NCI-H2081 treated with DMSO at 0.1 percent for 48 hours (cell line): ENCODE measurements around the gene ADD2.

Experiments used
- DNase-seq: peaks from one replicate; lab custom pipeline; 2025; lab: John Stamatoyannopoulos, UW

Gene ADD2

DNA sequence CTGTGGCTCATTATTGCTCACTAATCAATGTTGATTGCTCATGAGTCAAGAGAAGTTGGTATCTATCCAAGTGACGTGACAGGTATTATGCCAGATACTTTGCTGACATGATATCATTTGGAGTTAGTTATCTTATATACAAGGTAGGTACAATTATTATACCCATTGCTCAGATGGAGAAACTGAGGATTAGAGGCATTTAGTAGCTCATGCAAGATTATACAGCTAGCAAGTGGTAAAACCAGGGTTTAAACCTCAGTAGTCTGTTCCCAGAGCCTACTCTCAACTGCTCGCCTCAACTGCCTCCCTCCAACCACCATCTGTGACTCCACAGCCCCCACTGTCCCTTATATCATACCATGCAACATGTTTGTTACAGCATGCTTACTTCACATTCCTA lies 16.3 kb upstream of the ADD2 start:
- DNase-seq = no peak

DNA sequence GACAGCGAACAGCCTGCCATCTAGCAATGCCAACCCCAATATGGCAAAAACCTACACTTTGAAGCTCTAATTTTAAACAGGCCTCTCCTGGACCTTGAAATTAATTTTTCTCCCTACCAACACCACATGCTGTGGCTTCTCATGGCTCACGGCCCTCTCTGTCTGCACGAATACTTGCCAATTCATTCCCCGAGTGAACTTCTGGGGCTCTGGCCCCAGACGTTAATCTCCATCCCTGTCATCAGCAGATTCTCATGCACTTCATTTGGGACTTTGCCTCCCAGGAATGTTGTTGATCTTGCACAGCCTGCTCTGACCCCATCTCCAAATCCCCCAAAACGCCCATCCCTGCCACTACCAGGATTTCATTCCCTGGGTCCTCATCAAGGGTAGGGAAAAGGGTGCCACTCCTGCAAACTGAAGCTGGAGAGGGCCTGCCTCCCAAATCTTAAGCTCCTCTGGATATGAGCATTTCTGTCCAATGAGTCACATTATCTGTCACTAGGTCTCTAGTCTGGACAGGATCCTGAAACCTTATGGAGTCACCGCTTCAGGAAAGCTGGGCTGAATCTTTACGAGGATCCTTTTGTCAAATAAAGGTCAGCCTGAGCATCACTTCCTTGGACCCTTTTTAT lies 12.0 kb upstream of the ADD2 start:
- no peak for DNase-seq

- no peak for DNase-seq
These were observed 11.5 kb upstream of the ADD2 start for GRCh38 chr2:70779491-70779890.

DNA sequence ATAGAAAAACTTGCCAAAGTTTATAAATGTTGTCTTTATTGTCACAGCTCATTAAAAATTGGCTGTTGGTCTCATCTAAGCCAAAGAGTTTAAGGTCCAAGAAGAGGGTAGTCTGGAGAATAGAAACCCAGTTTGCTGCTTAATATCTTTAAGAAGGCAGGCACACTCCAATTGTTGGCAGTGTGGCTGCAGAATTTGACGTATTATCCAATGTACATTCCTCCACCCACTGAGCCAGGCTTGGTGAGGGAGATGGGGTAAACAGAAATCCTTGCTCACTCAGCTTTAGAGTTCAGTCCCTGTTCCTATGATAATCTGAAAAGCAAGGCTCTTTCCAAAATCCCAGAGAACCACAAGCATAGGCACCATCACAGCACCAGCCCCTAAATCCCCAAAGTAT lies 10.7 kb upstream of the ADD2 start:
- no peak for DNase-seq

DNA sequence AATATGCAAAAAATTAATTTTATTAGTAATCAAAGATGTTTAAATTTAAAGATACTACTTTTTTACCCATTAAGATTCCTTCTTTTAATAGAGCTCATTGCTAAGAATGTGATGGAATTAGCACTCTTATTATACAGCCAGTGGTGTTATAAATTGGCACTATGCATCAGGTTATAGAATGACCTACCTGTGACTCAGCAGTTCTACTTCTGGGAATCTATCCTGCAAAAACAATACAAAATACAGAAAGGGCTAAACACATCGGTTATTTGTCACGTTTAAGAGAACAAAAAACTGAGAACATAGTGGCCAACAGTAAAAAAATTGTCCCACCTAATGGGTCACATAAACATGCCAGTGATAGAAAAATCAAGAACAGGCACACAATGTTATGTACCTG lies 9.4 kb upstream of the ADD2 start:
- DNase-seq = no peak

- no peak for DNase-seq
These were observed 8.3 kb upstream of the ADD2 start for GRCh38 chr2:70776266-70776665.

DNA sequence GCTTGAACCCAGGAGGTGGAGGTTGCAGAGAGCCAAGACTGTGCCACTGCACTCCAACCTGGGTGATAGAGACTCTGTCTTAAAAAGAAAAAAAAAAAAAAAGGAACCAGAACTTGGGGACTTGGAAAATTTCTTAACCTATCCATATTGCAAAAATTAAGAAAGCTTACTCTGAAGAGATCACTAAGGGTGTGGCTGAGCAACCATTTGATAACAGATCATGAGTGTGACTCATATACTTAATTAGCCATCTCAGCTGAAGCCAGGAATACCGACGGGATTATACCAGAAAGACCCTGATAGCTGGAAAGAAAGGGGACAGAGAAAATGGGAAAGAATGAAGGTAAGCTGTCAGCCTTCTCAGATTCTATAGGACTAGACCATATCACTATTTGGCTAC lies 7.1 kb upstream of the ADD2 start:
- no peak for DNase-seq

DNA sequence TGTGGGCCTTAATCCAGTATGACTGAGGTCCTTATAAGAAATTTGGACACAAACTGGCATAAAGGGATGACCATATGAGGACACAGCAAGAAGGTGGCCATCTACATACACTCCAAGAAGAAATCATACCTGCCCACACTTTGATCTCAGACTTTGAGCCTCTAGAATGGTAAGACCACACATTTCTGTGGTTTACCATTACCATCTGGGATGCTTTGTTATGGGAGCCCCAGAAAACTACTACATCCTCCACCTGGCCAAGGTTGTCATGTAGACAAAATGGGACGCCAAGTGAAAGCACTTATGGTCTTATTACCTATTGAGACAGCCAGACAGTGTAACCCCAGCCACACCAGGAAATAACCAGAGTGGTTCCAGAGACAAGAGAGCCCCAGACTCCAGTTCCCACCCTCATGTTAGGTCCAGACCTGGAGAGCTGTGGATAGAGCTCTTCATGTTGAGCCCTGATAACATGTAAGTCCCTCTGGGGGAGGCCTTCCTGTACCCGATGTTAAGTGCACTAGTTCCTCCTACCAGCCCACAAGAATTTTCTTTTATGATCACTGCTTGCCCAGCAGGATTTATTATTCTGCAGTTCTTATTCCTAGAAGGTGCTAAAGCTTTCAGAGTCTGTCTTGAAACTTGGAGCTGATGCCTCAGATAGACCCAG lies 4.6 kb upstream of the ADD2 start:
- no peak for DNase-seq

- DNase-seq = no peak
These were observed 3.4 kb upstream of the ADD2 start for GRCh38 chr2:70771446-70771845.

GRCh38 chr2:70769450-70769849 lies 1.4 kb upstream of the ADD2 start:
- no peak for DNase-seq

DNA sequence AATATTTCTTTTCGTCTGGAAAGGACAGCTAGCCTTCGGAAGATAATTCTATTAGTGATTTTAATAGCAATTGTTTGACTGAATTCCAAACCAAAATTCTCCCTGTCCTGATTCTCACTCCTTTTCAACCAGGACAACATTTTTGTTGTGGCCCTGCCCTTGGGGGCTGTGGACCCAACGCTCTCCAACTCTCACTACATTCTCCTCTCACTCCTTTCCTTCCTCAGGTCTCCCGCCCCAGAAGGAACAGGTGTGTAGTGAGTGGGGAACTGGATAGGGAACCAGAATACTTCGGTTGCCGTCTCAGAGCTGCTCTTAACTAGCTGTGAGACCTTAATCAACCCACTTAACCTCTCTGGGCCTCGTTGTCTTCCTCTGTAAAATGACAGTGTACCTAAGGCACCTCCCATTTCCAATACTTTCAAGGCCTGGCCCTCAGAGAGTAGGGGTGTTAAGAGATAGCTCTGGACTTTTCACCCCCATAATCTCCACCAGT lies 638 bp upstream of the ADD2 start:
- no peak for DNase-seq

DNA sequence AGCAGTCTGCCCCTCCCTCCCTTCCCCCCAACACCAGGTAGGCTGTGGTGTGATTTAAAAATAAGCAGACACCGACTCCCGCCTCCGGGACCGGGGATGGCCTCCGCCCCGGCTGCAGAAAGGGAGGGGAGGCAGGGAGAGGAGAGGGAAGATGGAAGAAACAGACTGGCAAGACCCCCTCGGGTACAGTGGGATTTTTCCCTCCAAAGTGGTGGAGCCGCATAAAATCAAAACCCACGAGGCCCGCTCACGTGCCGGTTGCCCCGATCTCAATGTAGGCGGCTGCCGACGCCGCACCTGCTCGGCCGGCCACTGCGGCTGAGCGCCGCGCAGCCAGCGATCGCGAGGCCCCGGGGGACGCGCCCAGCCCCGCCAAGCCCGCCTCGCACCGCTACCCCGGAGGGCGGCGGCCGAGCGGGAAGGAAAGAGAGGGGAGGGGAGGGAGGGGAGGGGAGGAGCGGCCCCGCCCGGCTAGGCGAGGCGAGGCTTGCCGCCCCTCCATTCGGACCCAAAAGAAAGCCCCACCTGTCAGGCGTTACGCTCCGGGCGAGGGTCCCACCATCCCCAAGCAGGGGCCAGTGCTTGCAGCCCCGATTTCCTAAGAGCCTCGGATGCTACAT lies 811 bp downstream of the ADD2 start:
- no peak for DNase-seq

GRCh38 chr2:70766357-70767078 lies 1.5 kb downstream of the ADD2 start:
- DNase-seq = no peak

GRCh38 chr2:70765507-70765906 lies 2.5 kb downstream of the ADD2 start:
- no peak for DNase-seq

DNA sequence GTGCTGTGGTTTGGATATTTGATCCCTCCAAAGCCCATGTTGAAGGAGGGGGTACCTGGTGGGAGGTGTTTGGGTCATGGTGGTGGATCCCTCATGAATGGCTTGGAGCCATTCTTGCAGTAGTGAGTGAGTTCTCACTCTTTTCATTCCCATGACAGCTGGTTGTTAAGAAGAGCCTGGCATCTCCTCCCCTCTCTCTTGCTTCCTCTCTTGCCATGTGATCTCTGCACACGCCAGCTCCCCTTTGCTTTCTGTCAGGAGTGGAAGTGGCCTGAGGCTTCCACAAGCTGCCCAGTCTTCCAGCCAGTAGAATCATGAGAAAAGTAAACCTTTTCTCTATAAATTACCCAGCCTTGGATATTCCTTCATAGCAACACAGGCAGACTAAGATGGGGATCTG lies 8.6 kb downstream of the ADD2 start:
- DNase-seq = no peak

DNA sequence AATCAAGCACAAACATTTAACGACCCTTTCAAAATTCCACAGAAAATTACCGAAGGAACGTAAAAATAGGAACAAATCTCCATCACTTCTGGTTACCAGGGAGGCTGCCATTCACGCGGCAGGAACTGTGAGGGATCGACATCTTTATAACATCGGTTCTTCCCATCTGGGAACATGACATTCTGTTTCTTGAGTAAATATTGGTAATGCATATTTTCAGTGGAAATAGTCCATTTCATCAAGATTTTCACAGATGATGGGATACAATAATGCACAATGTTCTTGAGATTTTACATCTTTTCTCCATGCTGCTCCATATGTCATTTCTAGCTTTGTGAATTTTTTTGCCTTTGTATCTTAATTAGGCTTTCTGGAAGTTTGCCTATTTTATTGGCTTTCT lies 10.0 kb downstream of the ADD2 start:
- no peak for DNase-seq

- no peak for DNase-seq
These were observed 10.6 kb downstream of the ADD2 start for GRCh38 chr2:70757360-70757759.

DNA sequence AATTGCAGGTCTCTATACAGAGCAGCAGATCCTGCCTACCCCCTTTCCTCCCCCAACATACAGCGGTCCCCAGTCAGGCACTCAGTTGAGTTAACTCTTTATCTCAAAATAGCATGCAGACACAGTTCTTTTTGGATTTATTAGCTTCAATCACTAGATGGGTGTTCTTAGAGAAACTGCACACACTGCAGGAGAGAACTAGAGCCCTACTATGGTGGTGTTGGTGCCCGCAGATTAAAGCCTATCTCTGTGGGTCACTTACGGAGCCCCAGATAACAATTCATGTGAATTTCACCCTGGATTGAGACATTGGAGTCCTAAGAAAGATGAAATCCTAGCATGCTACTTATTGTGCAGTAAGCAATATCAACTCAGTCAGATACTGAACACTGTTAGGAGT lies 11.9 kb downstream of the ADD2 start:
- DNase-seq = no peak

GRCh38 chr2:70753902-70754301 lies 14.1 kb downstream of the ADD2 start:
- no peak for DNase-seq

DNA sequence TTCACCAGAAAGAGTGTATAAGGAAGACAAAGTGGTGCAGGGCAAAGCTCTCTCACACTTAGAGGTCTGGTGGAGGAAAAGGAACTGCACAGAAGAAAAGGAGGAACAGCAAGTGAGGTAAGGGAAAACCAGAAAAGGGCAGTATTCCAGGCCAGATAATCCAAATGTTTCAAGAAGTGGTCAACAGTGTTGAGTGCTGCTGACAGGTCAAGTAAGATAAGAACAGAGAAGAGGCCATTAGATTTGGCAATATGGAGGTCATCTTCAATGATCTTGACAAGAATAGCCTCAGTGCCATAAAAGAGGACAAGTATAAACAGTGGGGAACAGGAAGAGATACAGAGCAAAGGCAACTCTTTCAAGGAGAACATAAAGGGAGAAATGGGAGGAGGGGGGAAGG lies 15.0 kb downstream of the ADD2 start:
- no peak for DNase-seq

- no peak for DNase-seq
These were observed 15.6 kb downstream of the ADD2 start for GRCh38 chr2:70752396-70752795.

- DNase-seq = no peak
These were observed 16.1 kb downstream of the ADD2 start for GRCh38 chr2:70751881-70752280.

DNA sequence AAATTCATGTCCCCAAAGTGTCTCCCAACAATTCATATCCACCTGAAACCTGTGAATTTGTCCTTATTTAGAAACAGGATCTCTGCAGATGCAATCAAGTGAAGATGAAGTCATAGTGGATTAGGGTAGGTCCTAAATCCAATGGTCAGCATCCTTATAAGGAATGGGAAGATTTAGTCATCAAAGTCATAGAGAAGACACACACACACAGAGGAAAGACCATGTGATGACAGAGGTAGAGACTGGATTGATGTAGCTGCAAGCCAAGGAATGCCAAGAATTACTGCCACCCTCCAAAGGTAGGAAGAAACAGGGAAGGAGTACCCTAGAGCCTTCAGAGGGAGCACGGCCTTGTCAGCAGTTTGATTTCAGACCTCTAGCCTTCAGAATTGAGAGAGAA lies 17.7 kb downstream of the ADD2 start:
- no peak for DNase-seq
